Endothelial cell of umbilical vein (primary cell): Measurements from ENCODE around the gene MIPEP. TPM values are rescaled to one million over a fixed set of nuclear protein-coding genes. Genes with fewer than 3 reads are reported as not detected.
A peak's percentile ranks its signal among the peaks of the same experiment; 100 is the strongest.

ENCODE experiments used
- BruUV-seq: library from RNA; stranded (reverse); fragments of 400-500 nt; replicated peaks from 2 replicates; lab custom pipeline; 2021; lab: Mats Ljungman, UMichigan
- CTCF ChIA-PET: fragments of 300-600, 350-600 bp; sonication (Branson Sonifier 250); formaldehyde crosslinking; loops from one replicate; lab custom pipeline; 2021; ENCODE audit warnings: antibody characterized with exemption, inconsistent platforms; lab: Charles Lee
- POLR2A ChIA-PET: fragments of 300-600, 350-600 bp; sonication (Branson Sonifier 250); formaldehyde crosslinking; loops from one replicate; lab custom pipeline; 2021; ENCODE audit warnings: antibody characterized with exemption, inconsistent platforms; lab: Charles Lee
- DNase-seq: peaks from one replicate; pipeline ENCODE4 v3.0.0-alpha.2; 2011; ENCODE audit warnings: low read depth, low spot score
- FAIRE-seq: peaks from 2 replicates; lab custom pipeline; 2011; peaks lifted over from hg19 to GRCh38; lab: Jason Lieb, UNC
- H2AFZ ChIP-seq: 2 replicates; pipeline ENCODE4 v1.6.0; 2012; ENCODE audit warnings: low read depth, low read length, control low read depth, inconsistent platforms
- H3K27ac ChIP-seq: 2 replicates; pipeline ENCODE4 v1.5.1; 2011; ENCODE audit warnings: low read depth, mild to moderate bottlenecking, control low read depth, low read length, moderate library complexity; ENCODE audit not compliant: insufficient read depth
- H3K27me3 ChIP-seq, 2 experiments: 2 replicates each; pipeline versions ENCODE4 v1.6.0 to v1.6.1; 2011; ENCODE audit warnings: low read length in 2 of 2, mixed read lengths in 1 of 2; ENCODE audit not compliant: control insufficient read depth in 2 of 2, insufficient read depth in 2 of 2
- H3K36me3 ChIP-seq, 2 experiments: 2 replicates in 1 of 2; 3 replicates in 1 of 2; pipeline ENCODE4 v1.5.1; 2011; ENCODE audit warnings: low read length in 2 of 2, mild to moderate bottlenecking in 1 of 2, moderate library complexity in 1 of 2; ENCODE audit not compliant: control insufficient read depth in 2 of 2, insufficient read depth in 2 of 2; ENCODE audit errors: extremely low read depth in 1 of 2
- H3K4me1 ChIP-seq: 3 replicates; pipeline ENCODE4 v1.5.1; 2011; ENCODE audit warnings: mild to moderate bottlenecking, low read length; ENCODE audit not compliant: control insufficient read depth, insufficient read depth; ENCODE audit errors: extremely low read depth
- H3K4me2 ChIP-seq: 2 replicates; pipeline ENCODE4 v1.6.1; 2011; ENCODE audit warnings: low read length, control low read depth, mixed read lengths; ENCODE audit not compliant: insufficient read depth
- H3K4me3 ChIP-seq, 3 experiments: fragments of 200-600 bp in 1 of 3; sonication (generic), shearing (Covaris generic) in 1 of 3; replicated peaks in 1 of 3; 2 replicates each; pipeline ENCODE4 v1.5.1; 2011 to 2016; ENCODE audit warnings: control low read depth in 3 of 3, low read length in 3 of 3, mild to moderate bottlenecking in 2 of 3, inconsistent platforms in 1 of 3, low read depth in 1 of 3, moderate library complexity in 1 of 3; ENCODE audit not compliant: insufficient read depth in 1 of 3
- H3K79me2 ChIP-seq: 2 replicates; pipeline ENCODE4 v1.6.0; 2012; ENCODE audit warnings: low read length, inconsistent platforms; ENCODE audit not compliant: control insufficient read depth, insufficient read depth
- H3K9ac ChIP-seq: replicated peaks from 2 replicates; pipeline ENCODE3; 2011; ENCODE audit warnings: low read length, control low read depth; ENCODE audit not compliant: insufficient read depth; ENCODE audit errors: extremely low read depth
- H3K9me1 ChIP-seq: replicated peaks from 3 replicates; pipeline ENCODE4 v1.6.0; 2011; ENCODE audit warnings: mild to moderate bottlenecking, low read length; ENCODE audit not compliant: control insufficient read depth, insufficient read depth; ENCODE audit errors: extremely low read depth
- H3K9me3 ChIP-seq: replicated peaks from 2 replicates; pipeline ENCODE4 v1.5.1; 2012; ENCODE audit warnings: low read length, inconsistent platforms; ENCODE audit not compliant: control insufficient read depth, insufficient read depth
- H4K20me1 ChIP-seq: replicated peaks from 2 replicates; pipeline ENCODE3; 2011; ENCODE audit warnings: mild to moderate bottlenecking, low read length; ENCODE audit not compliant: control insufficient read depth, insufficient read depth; ENCODE audit errors: extremely low read depth
- CTCF ChIP-seq, 2 donors: IDR thresholded peaks; 1 replicate in 1 of 2; 2 replicates in 1 of 2; pipeline ENCODE4 v1.5.1; 2011; ENCODE audit warnings: low read length in 2 of 2, mild to moderate bottlenecking in 2 of 2, moderate library complexity in 2 of 2, control low read depth in 1 of 2, inconsistent platforms in 1 of 2, low read depth in 1 of 2; ENCODE audit not compliant: insufficient read depth in 1 of 2; ENCODE audit errors: extremely low read depth in 1 of 2
- POLR2A ChIP-seq: IDR thresholded peaks from 2 replicates; pipeline ENCODE4 v1.6.1; 2012; ENCODE audit warnings: low read depth, mild to moderate bottlenecking, control low read depth, low read length
- POLR2AphosphoS5 ChIP-seq: IDR thresholded peaks from 2 replicates; pipeline ENCODE4 v1.6.1; 2012; ENCODE audit warnings: low read depth, mild to moderate bottlenecking, control low read depth, low read length, moderate library complexity; ENCODE audit not compliant: insufficient read depth
- dilution Hi-C: fragments of 300-500 bp; cut with MboI; formaldehyde crosslinking; loops from one replicate; pipeline ENCODE4 v1.15.0; 2019; ENCODE audit warnings: low sequenced_read_pairs; ENCODE audit not compliant: extremely low pct_ligation_motif_present
- intact Hi-C: fragments of 100-400 bp; cut with micrococcal nuclease; formaldehyde crosslinking; loops from one replicate; pipeline ENCODE4 v1.10.0; 2022
- polyA plus RNA-seq, 4 experiments: library from polyadenylated mRNA; depleted of rRNA in 3 of 4; stranded (reverse) in 3 of 4; unstranded in 1 of 4; fragments of >200 nt; gene quantifications; 2 replicates each; pipeline versions ENCODE4 v1.2.1 to v1.2.3, GENCODE V29; 2011 to 2012; ENCODE audit warnings: missing spikeins in 1 of 4
- total RNA-seq: library from RNA; stranded (reverse); gene quantifications from 2 replicates; pipeline ENCODE4 v1.2.3, GENCODE V29; 2021

The MIPEP gene
- total and polyA plus RNA-seq, 2 donors (not counting 3 experiments of a cell fraction or from before 2014, with no cell fraction given): 12.4 to 19.2 TPM

GRCh38 chr13:23750383-23751121 lies 138.6 kb downstream of the MIPEP start:
- H3K9ac ChIP-seq: no peak overlapping the region
- H3K27me3 ChIP-seq: no peaks in the 10 kb centered on the region
- ChIA-PET CTCF (interaction anchor here (0.9 to 2.0 kb wide), 2 partner anchors 8 to 239 kb away, joined by 3 to 19 read pairs; no protein-coding TSS in a partner anchor), POLR2A (no interaction called here)
- DNase-seq (no peak), FAIRE-seq (peak; percentile 55)
- intact Hi-C loops (loop anchor here (1.0 kb wide), 1 partner anchor 44 kb away; no protein-coding TSS in a partner anchor), dilution Hi-C loops (no loop called here)
- no peak overlapping the region for H3K4me3 ChIP-seq
- H3K27ac ChIP-seq: peak overlapping the region; percentile 40
- H3K4me1 ChIP-seq: peaks cover 13% of the 10 kb centered on the region
- no peaks in the 10 kb centered on the region for H3K9me1 ChIP-seq
- TF ChIP-seq POLR2AphosphoS5 (peak; percentile 28), CTCF (IDR thresholded peaks at IDR 0.05; ENCODE audit: extremely low read depth in 1 of 2, insufficient read depth in 1 of 2, low read depth in 1 of 2, low read length in 2 of 2) (no peak)
- H4K20me1 ChIP-seq: no peaks in the 10 kb centered on the region
- no TSS peak for BruUV-seq
- no peaks in the 10 kb centered on the region for H3K79me2 ChIP-seq
- peak overlapping the region; percentile 18 for H3K4me2 ChIP-seq
- no peaks in the 10 kb centered on the region for H3K36me3 ChIP-seq
- no peak overlapping the region for H2AFZ ChIP-seq
- H3K9me3 ChIP-seq: no peaks in the 10 kb centered on the region

GRCh38 chr13:23749288-23749873 lies 139.8 kb downstream of the MIPEP start:
- dilution Hi-C loops (no loop called here), intact Hi-C loops (no loop called here)
- DNase-seq: no peak
- no peak overlapping the region for H3K4me2 ChIP-seq
- peaks cover 13% of the 10 kb centered on the region for H3K4me1 ChIP-seq
- H3K36me3 ChIP-seq: no peaks in the 10 kb centered on the region
- TF ChIP-seq POLR2A: no peak
- CTCF ChIA-PET: no interaction called here
- H3K27ac ChIP-seq: no peak overlapping the region
- H2AFZ ChIP-seq: no peak overlapping the region
- H3K27me3 ChIP-seq: no peaks in the 10 kb centered on the region
- H4K20me1 ChIP-seq: no peaks in the 10 kb centered on the region
- H3K9me1 ChIP-seq: no peaks in the 10 kb centered on the region
- no peaks in the 10 kb centered on the region for H3K9me3 ChIP-seq
- H3K79me2 ChIP-seq: no peaks in the 10 kb centered on the region
- BruUV-seq: no TSS peak
- H3K4me3 ChIP-seq: no peak overlapping the region
- no peak overlapping the region for H3K9ac ChIP-seq
- no peak for FAIRE-seq
- POLR2A ChIA-PET: no interaction called here
